Lower lobe of right lung (tissue), 2 donors: ENCODE data around the gene TRIM10. TPM values are rescaled to one million over a fixed set of nuclear protein-coding genes. Genes with fewer than 3 reads are reported as not detected.

ENCODE experiments used
- ATAC-seq, 2 donors: fragments of 200-7000 bp; cut with Tn5 transposase; one replicate each; pipeline ENCODE4 v1.9.1; 2020 to 2022; ENCODE audit warnings: mild to moderate bottlenecking in 2 of 2, moderate library complexity in 2 of 2
- DNase-seq: peaks from one replicate; pipeline ENCODE4 v3.0.0-alpha.2; 2020
- H3K27ac ChIP-seq: fragments of 200-600 bp; one replicate; pipeline ENCODE4 v1.8.0; 2022
- H3K27me3 ChIP-seq: fragments of 200-600 bp; one replicate; pipeline ENCODE4 v1.8.0; 2022; ENCODE audit warnings: low read depth
- H3K36me3 ChIP-seq: fragments of 200-600 bp; one replicate; pipeline ENCODE4 v1.8.0; 2022; ENCODE audit warnings: mild to moderate bottlenecking
- H3K4me1 ChIP-seq: fragments of 200-600 bp; one replicate; pipeline ENCODE4 v1.8.0; 2022
- H3K4me3 ChIP-seq: fragments of 200-600 bp; one replicate; pipeline ENCODE4 v1.8.0; 2022; ENCODE audit warnings: mild to moderate bottlenecking
- H3K9me3 ChIP-seq: fragments of 200-600 bp; one replicate; pipeline ENCODE4 v1.8.0; 2022
- intact Hi-C: fragments of 100-400 bp; cut with DNase I; formaldehyde crosslinking; loops from one replicate; pipeline ENCODE4 v1.11.0; 2022
- total RNA-seq: library from RNA; stranded (reverse); fragmentation: NEBNext Ultra II Directional; extraction: Animal tissue kit (Norgen Biotek cat#: 25700); gene quantifications from one replicate; pipeline ENCODE4 v1.2.1, GENCODE V29; 2021
- TF ChIP-seq, protein P1 (sequence below): fragments of 200-600 bp; IDR thresholded peaks from one replicate; pipeline ENCODE4 v1.8.0; 2022; ENCODE audit warnings: antibody characterized with exemption, mild to moderate bottlenecking
- donor health status: DM: no; HTN: yes; CAD: no; lungs with severe emphysema.

Gene TRIM10
- total RNA-seq, 1 donor from 2014 or later, result not detected

DNA sequence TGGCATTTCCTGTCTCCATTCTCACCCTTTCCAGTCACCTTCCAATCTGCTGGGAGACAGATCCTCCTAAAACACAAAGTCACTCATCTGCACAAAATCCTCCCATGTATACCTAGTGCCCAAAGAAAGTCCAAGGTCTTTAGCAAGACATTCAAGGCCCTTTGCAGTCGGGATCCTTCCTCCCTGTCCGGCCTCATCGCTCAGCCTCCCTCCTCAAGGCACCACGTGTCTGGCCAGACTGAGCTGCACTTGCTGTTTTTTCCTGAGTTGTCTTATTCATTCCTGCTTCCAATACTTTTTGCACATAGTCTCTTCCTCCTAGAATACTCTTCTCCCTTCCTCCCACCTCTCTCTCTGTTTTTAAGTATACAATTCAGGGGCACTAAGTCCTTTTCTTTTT, 3.7 kb upstream of the TRIM10 start:
- H3K36me3 ChIP-seq, result no peaks in the 10 kb centered on the region
- TF ChIP-seq, protein P1, sequence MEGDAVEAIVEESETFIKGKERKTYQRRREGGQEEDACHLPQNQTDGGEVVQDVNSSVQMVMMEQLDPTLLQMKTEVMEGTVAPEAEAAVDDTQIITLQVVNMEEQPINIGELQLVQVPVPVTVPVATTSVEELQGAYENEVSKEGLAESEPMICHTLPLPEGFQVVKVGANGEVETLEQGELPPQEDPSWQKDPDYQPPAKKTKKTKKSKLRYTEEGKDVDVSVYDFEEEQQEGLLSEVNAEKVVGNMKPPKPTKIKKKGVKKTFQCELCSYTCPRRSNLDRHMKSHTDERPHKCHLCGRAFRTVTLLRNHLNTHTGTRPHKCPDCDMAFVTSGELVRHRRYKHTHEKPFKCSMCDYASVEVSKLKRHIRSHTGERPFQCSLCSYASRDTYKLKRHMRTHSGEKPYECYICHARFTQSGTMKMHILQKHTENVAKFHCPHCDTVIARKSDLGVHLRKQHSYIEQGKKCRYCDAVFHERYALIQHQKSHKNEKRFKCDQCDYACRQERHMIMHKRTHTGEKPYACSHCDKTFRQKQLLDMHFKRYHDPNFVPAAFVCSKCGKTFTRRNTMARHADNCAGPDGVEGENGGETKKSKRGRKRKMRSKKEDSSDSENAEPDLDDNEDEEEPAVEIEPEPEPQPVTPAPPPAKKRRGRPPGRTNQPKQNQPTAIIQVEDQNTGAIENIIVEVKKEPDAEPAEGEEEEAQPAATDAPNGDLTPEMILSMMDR, result no peak
- no peak overlapping the region for H3K4me3 ChIP-seq
- no peaks in the 10 kb centered on the region for H3K27me3 ChIP-seq
- intact Hi-C loops, result no loop called here
- ATAC-seq, result no peak
- no peaks in the 10 kb centered on the region for H3K4me1 ChIP-seq
- no peaks in the 10 kb centered on the region for H3K9me3 ChIP-seq
- H3K27ac ChIP-seq, result no peak overlapping the region
- no peak for DNase-seq

DNA sequence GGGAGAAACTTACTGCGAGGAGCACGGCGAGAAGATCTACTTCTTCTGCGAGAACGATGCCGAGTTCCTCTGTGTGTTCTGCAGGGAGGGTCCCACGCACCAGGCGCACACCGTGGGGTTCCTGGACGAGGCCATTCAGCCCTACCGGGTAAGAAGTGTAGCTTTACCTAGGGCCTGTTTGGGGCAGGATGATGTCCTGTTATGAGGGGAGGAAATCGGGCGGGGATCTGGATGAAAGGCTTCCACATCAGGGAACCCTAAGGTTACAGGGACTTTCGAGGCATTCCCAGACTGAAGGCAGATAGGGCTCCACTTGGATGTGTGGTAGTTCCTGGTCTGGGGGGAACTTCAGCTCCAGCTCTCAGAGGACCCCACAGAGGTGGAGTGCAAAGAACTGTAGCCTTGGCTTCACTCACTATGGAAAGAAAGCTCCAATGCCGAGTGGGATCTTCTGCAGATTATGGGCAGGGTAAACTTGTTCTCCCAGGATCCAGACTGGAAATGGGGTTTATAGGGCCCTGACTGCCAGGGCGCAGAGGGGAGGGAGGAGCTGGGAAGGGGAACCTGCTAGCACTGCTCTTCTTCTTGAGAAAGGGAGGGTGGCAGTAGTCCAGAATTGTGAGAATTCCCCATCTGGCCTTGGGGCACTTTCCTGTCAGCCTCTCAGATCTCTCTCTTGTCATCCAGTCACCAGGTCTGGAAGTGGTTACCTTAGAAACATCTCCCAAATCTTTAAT, 3.1 kb upstream of the TRIM10 start:
- ATAC-seq, result no peak
- Histone ChIP-seq H3K4me1 (no peaks in the 10 kb centered on the region), H3K27ac (no peak overlapping the region), H3K36me3 (no peaks in the 10 kb centered on the region), H3K9me3 (no peaks in the 10 kb centered on the region), H3K27me3 (no peaks in the 10 kb centered on the region), H3K4me3 (no peak overlapping the region)
- DNase-seq, result no peak
- TF ChIP-seq, protein P1, result no peak
- intact Hi-C loops, result no loop called here

DNA sequence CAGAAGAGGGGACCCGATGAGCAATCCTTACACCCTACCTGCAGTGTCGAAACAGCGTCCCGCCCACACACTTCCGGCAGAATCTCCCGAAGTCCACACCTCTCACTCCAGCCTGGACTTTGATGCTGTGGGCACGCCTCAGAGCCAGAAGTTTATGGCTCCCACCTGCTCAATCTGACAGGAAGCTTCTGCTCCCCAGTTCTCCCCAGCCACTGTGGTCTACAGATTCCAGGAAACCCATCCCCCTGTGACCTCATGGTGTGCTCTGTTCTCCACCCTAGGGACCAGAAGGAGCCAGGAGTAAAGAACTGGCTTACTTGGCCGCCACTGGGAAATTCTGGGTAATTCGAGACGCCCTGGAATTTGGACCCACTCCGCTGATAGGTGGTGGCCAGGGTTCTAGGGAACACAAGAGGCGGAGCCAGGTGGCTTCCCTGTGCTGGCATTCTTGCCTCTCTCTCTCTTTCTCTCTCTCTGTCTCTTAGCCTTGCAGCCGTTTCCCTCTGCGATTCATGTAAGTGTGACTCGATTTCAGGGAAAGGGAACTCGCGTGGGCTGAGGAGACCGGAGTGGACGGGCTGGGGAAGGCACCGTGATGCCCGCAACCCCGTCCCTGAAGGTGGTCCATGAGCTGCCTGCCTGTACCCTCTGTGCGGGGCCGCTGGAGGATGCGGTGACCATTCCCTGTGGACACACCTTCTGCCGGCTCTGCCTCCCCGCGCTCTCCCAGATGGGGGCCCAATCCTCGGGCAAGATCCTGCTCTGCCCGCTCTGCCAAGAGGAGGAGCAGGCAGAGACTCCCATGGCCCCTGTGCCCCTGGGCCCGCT, 2.3 kb upstream of the TRIM10 start, which contains the start of gene TRIM15:
TSS of gene TRIM15 (plus strand) at position 457 of the 828 bp plus-strand sequence. CDS start at position 596, 139 bp downstream.
- intact Hi-C loops, result no loop called here
- Histone ChIP-seq H3K9me3 (no peaks in the 10 kb centered on the region), H3K36me3 (no peaks in the 10 kb centered on the region), H3K4me3 (no peak within 1 kb of the TSS), H3K4me1 (no peaks in the 10 kb centered on the region), H3K27ac (no peak within 1 kb of the TSS), H3K27me3 (no peaks in the 10 kb centered on the region)
- DNase-seq, result no peak
- peak in 1 of 2 donors; percentile 29 for ATAC-seq
- TF ChIP-seq, protein P1, result no peak

DNA sequence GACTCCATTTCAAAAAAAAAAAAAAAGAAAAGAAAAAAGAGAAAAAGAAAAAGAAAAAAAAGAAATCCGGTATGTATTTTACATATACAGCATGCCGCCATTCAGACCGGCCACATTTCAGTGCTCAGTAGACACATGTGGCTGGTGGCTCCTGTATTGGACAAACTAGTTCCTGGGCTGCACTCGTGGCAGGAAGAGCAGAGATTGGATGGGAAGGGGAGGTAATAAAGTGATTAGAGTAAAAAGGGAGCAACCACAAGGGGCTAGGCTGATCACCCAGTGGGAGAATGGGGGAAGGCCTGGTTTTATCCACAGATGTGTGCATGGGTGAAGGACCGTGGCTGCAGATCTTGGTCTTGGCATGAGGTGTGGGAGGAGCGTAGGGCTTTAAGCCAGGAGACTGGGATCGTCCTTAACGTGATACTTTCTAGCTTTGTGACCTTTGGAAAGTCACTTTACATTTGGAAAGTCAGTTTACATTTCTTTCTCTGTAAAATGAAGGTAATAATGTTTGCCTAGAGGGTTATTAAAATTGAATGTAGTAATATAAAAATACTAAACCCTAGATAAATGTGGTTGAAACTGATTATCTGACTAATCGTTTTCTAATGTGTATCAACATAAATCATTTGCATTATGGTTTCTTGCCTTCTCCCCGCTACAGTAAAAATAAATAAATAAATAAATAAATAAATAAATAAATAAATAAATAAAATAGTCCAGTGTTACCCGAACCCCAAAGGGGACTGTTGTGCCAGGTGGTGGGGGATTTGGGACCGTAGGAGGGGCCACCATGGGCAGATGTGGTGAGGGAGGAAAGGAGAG, 1.5 kb upstream of the TRIM10 start:
- DNase-seq, result no peak
- peaks cover 4% of the 10 kb centered on the region for H3K4me1 ChIP-seq
- H3K27me3 ChIP-seq, result no peaks in the 10 kb centered on the region
- no peak overlapping the region for H3K4me3 ChIP-seq
- H3K9me3 ChIP-seq, result no peaks in the 10 kb centered on the region
- no peak overlapping the region for H3K27ac ChIP-seq
- TF ChIP-seq, protein P1, result no peak
- ATAC-seq, result no peak
- no peaks in the 10 kb centered on the region for H3K36me3 ChIP-seq
- intact Hi-C loops, result no loop called here
